ENCODE results near the gene CAMTA1. TPM values are rescaled to one million over a fixed set of nuclear protein-coding genes. Genes with fewer than 3 reads are reported as not detected.

The CAMTA1 gene
- total and polyA plus RNA-seq, 4 donors, result 48.1 to 140 (median 52.3) TPM

DNA sequence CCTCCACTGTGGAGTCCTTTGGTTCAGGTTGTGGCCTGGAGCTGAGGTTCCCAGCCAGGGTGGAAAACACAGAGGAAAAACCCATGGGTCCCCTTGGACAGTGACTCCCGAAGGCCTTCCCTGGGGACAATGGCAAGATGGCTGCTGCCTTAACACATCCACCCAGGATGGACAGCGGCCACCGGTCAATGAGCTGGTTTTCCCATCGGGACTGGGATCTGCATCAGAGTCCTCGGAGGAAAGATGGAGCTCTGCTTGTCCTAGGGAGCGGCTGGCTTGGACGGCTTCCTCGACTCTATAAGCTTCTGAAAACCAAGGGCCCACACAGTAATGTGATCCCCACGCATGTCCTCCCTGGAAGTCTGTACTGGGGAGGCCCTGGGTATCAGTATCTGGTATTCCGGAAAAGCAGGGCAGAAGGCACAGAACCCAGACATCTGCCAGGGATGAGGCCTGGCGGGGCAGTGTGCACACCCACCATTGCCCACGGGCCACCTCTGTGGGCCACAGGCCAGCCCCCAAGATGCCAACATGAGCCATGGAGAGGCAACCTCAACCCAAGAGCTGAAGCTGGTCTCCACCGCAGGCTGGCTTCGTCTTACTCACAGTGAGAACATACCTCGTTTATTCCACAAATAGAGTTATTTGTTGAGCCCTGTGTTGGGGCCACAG, 891.2 kb downstream of the CAMTA1 start:
- 93 to 94% methylated on average over 15 of the region's 15 CpGs for WGBS, 2 donors

DNA sequence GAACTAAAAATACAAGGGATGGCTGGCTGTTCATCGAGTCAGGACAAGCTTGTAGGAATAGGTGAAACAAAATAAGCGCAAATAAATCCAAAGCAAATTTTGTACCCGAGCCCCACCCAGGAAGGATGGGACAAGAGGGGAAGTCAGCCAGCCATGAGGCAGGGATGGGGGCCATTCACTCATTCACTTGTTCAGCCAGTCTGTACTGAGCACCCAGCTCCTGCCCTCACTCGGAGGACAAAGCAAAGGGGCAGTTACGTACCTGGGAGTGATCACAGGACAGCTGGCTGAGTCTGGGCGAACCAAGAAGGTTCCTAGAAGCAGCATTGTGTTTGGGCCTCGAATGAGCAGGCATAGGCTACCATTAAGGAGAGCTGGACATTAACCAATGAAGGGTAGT, 891.9 kb downstream of the CAMTA1 start:
- no peaks in the 10 kb centered on the region for H3K36me3 ChIP-seq (ENCODE audit: control insufficient read depth in 4 of 4, insufficient read depth in 4 of 4, low read length in 4 of 4)
- H3K4me3 ChIP-seq, result no peak overlapping the region
- H3K9me3 ChIP-seq (ENCODE audit: control insufficient read depth in 4 of 4, insufficient read depth in 3 of 4, low read length in 3 of 4), result no peaks in the 10 kb centered on the region
- DNase-seq (no peak), ATAC-seq (ENCODE audit: insufficient read depth, low FRiP score) (no peak)
- TF ChIP-seq, protein P1, sequence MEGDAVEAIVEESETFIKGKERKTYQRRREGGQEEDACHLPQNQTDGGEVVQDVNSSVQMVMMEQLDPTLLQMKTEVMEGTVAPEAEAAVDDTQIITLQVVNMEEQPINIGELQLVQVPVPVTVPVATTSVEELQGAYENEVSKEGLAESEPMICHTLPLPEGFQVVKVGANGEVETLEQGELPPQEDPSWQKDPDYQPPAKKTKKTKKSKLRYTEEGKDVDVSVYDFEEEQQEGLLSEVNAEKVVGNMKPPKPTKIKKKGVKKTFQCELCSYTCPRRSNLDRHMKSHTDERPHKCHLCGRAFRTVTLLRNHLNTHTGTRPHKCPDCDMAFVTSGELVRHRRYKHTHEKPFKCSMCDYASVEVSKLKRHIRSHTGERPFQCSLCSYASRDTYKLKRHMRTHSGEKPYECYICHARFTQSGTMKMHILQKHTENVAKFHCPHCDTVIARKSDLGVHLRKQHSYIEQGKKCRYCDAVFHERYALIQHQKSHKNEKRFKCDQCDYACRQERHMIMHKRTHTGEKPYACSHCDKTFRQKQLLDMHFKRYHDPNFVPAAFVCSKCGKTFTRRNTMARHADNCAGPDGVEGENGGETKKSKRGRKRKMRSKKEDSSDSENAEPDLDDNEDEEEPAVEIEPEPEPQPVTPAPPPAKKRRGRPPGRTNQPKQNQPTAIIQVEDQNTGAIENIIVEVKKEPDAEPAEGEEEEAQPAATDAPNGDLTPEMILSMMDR (IDR thresholded peaks at IDR 0.05; ENCODE audit: control extremely low read depth, extremely low read depth), result no peak
- H3K27ac ChIP-seq (ENCODE audit: low read depth in 1 of 2, low read length in 1 of 2), result no peak overlapping the region
- peaks cover 0 to 14% (median 0%) of the 10 kb centered on the region in 5 donors for H3K4me1 ChIP-seq (ENCODE audit: control insufficient read depth in 5 of 5, insufficient read depth in 5 of 5, low read length in 5 of 5)
- WGBS, 2 donors, result 91 to 95% methylated on average over 7 of the region's 7 CpGs
- H3K27me3 ChIP-seq (ENCODE audit: control insufficient read depth in 3 of 3, insufficient read depth in 3 of 3, low read length in 2 of 3), result no peaks in the 10 kb centered on the region
- no peak overlapping the region for H3K9ac ChIP-seq (ENCODE audit: insufficient read depth in 1 of 2, low read length in 2 of 2)

More for the DNA sequence above, 891.2 kb downstream of the CAMTA1 start:
- H3K27me3 ChIP-seq (ENCODE audit: control insufficient read depth in 3 of 3, insufficient read depth in 3 of 3, low read length in 2 of 3), result no peaks in the 10 kb centered on the region
- no peak overlapping the region for H3K4me3 ChIP-seq
- H3K4me1 ChIP-seq (ENCODE audit: control insufficient read depth in 5 of 5, insufficient read depth in 5 of 5, low read length in 5 of 5), result peaks cover 0 to 12% (median 0%) of the 10 kb centered on the region in 5 donors
- no peaks in the 10 kb centered on the region for H3K9me3 ChIP-seq (ENCODE audit: control insufficient read depth in 4 of 4, insufficient read depth in 3 of 4, low read length in 3 of 4)
- ATAC-seq (ENCODE audit: insufficient read depth, low FRiP score) (no peak), DNase-seq (no peak)
- TF ChIP-seq, protein P1 (IDR thresholded peaks at IDR 0.05; ENCODE audit: control extremely low read depth, extremely low read depth), result no peak
- no peak overlapping the region for H3K27ac ChIP-seq (ENCODE audit: low read depth in 1 of 2, low read length in 1 of 2)
- H3K9ac ChIP-seq (ENCODE audit: insufficient read depth in 1 of 2, low read length in 2 of 2), result no peak overlapping the region
- H3K36me3 ChIP-seq (ENCODE audit: control insufficient read depth in 4 of 4, insufficient read depth in 4 of 4, low read length in 4 of 4), result no peaks in the 10 kb centered on the region

DNA sequence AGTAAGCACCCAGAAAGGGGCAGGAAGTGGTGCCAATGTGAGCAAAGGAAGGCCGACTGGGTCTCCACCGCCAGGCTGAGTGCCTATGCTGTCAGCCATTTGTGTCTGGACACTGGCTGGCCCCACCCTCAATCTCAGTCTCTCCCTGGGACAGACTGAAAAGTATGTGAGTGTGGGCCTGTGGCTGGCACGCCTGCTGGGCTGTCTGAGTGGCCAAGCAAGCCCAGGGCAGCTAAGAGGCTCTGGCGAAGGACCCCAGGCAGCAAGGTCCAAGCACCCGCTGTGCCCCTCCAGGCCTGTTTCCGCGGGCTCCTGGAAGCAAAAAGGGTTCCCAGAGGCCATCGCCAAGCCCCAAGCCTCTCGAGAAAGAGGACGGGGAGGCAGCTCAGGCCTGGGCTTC, 892.6 kb downstream of the CAMTA1 start:
- 87 to 96% methylated on average over 10 of the region's 10 CpGs for WGBS, 2 donors
- Histone ChIP-seq H3K4me3 (no peak overlapping the region), H3K36me3 (ENCODE audit: control insufficient read depth in 4 of 4, insufficient read depth in 4 of 4, low read length in 4 of 4) (no peaks in the 10 kb centered on the region), H3K27me3 (ENCODE audit: control insufficient read depth in 3 of 3, insufficient read depth in 3 of 3, low read length in 2 of 3) (no peaks in the 10 kb centered on the region), H3K4me1 (ENCODE audit: control insufficient read depth in 5 of 5, insufficient read depth in 5 of 5, low read length in 5 of 5) (peaks cover 0 to 14% (median 0%) of the 10 kb centered on the region in 5 donors), H3K9me3 (ENCODE audit: control insufficient read depth in 4 of 4, insufficient read depth in 3 of 4, low read length in 3 of 4) (no peaks in the 10 kb centered on the region), H3K27ac (ENCODE audit: low read depth in 1 of 2, low read length in 1 of 2) (no peak overlapping the region), H3K9ac (ENCODE audit: insufficient read depth in 1 of 2, low read length in 2 of 2) (no peak overlapping the region)
- DNase-seq, result no peak
- ATAC-seq (ENCODE audit: insufficient read depth, low FRiP score), result no peak
- TF ChIP-seq, protein P1 (IDR thresholded peaks at IDR 0.05; ENCODE audit: control extremely low read depth, extremely low read depth), result no peak

Data from lung (tissue), 12 donors.